ENCODE measurements around the gene ITGAE. TPM values are rescaled to one million over a fixed set of nuclear protein-coding genes. Genes with fewer than 3 reads are reported as not detected.
"Not testable (repeated sequence)": the region's sequence is repeated elsewhere in the genome, so short reads cannot be mapped to it uniquely, and the experiment has no call there.

ITGAE gene
- total RNA-seq, 1 experiment from 2014 or later: 63.4 TPM

GRCh38 chr17:3761918-3762380 is 39.0 kb downstream of the ITGAE start:
- no peak for DNase-seq (ENCODE audit: extremely low read depth, low read depth)

- no peak for DNase-seq (ENCODE audit: extremely low read depth, low read depth)
These were observed 39.7 kb downstream of the ITGAE start for GRCh38 chr17:3761036-3761917.

- no peak for DNase-seq (ENCODE audit: extremely low read depth, low read depth)
These were observed 41.3 kb downstream of the ITGAE start for GRCh38 chr17:3759597-3760216.

GRCh38 chr17:3755335-3756030 is 45.5 kb downstream of the ITGAE start:
- no peak for DNase-seq (ENCODE audit: extremely low read depth, low read depth)

GRCh38 chr17:3754458-3755334 is 46.3 kb downstream of the ITGAE start:
- no peak for DNase-seq (ENCODE audit: extremely low read depth, low read depth)

GRCh38 chr17:3754066-3754457 is 46.9 kb downstream of the ITGAE start:
- no peak for DNase-seq (ENCODE audit: extremely low read depth, low read depth)

GRCh38 chr17:3753624-3754023 is 47.4 kb downstream of the ITGAE start:
- no peak for DNase-seq (ENCODE audit: extremely low read depth, low read depth)

- no peak for DNase-seq (ENCODE audit: extremely low read depth, low read depth)
These were observed 49.2 kb downstream of the ITGAE start for GRCh38 chr17:3751836-3752235.

- no peak for DNase-seq (ENCODE audit: extremely low read depth, low read depth)
These were observed 50.1 kb downstream of the ITGAE start for GRCh38 chr17:3750926-3751325.

- no peak for DNase-seq (ENCODE audit: extremely low read depth, low read depth)
These were observed 50.7 kb downstream of the ITGAE start for GRCh38 chr17:3750296-3750695.

GRCh38 chr17:3748576-3748975 is 52.4 kb downstream of the ITGAE start:
- no peak for DNase-seq (ENCODE audit: extremely low read depth, low read depth)

- no peak for DNase-seq (ENCODE audit: extremely low read depth, low read depth)
These were observed 53.2 kb downstream of the ITGAE start for GRCh38 chr17:3747805-3748204.

GRCh38 chr17:3745071-3745470 is 55.9 kb downstream of the ITGAE start:
- DNase-seq (ENCODE audit: extremely low read depth, low read depth): no peak

- no peak for DNase-seq (ENCODE audit: extremely low read depth, low read depth)
These were observed 57.0 kb downstream of the ITGAE start for GRCh38 chr17:3744014-3744413.

GRCh38 chr17:3740611-3741073 is 60.3 kb downstream of the ITGAE start:
- no peak for DNase-seq (ENCODE audit: extremely low read depth, low read depth)

GRCh38 chr17:3739422-3740124 is 61.4 kb downstream of the ITGAE start:
- DNase-seq (ENCODE audit: extremely low read depth, low read depth): no peak

GRCh38 chr17:3738562-3739295 is 62.3 kb downstream of the ITGAE start:
- no peak for DNase-seq (ENCODE audit: extremely low read depth, low read depth)

- DNase-seq (ENCODE audit: extremely low read depth, low read depth): peak; percentile 39
These were observed 65.5 kb downstream of the ITGAE start for GRCh38 chr17:3735515-3735914.

- DNase-seq (ENCODE audit: extremely low read depth, low read depth): not testable (repeated sequence)
These were observed 66.1 kb downstream of the ITGAE start for GRCh38 chr17:3734911-3735276.

Data from NCI-H460 (cell line).